Endothelial cell of umbilical vein (primary cell): ENCODE data around the gene KLHL30.

Experiments used
- CTCF ChIP-seq, 2 donors: IDR thresholded peaks; 1 replicate in 1 of 2; 2 replicates in 1 of 2; pipeline ENCODE4 v1.5.1; 2011; ENCODE audit warnings: low read length in 2 of 2, mild to moderate bottlenecking in 2 of 2, moderate library complexity in 2 of 2, control low read depth in 1 of 2, inconsistent platforms in 1 of 2, low read depth in 1 of 2; ENCODE audit not compliant: insufficient read depth in 1 of 2; ENCODE audit errors: extremely low read depth in 1 of 2
- GATA2 ChIP-seq: IDR thresholded peaks from 2 replicates; pipeline ENCODE4 v1.7.0; 2011; ENCODE audit warnings: low read depth, mild to moderate bottlenecking, moderate library complexity, mixed read lengths, low read length; ENCODE audit not compliant: insufficient read length, insufficient read depth
- POLR2A ChIP-seq: IDR thresholded peaks from 2 replicates; pipeline ENCODE4 v1.6.1; 2012; ENCODE audit warnings: low read depth, mild to moderate bottlenecking, control low read depth, low read length
- POLR2AphosphoS5 ChIP-seq: IDR thresholded peaks from 2 replicates; pipeline ENCODE4 v1.6.1; 2012; ENCODE audit warnings: low read depth, mild to moderate bottlenecking, control low read depth, low read length, moderate library complexity; ENCODE audit not compliant: insufficient read depth

- TF ChIP-seq CTCF (IDR thresholded peaks at IDR 0.05; ENCODE audit: extremely low read depth in 1 of 2, insufficient read depth in 1 of 2, low read depth in 1 of 2, low read length in 2 of 2) (no peak), POLR2AphosphoS5 (no peak), POLR2A (no peak), GATA2 (no peak)
These were observed 1.5 kb upstream of the KLHL30 start for GRCh38 chr2:238136820-238137537.
